NK-92 (cell line): ENCODE results near the gene WNT11.

Source experiments
- DNase-seq: peaks from one replicate; lab custom pipeline; 2025; ENCODE audit not compliant: unreplicated experiment; lab: John Stamatoyannopoulos, UW

WNT11 gene

DNA sequence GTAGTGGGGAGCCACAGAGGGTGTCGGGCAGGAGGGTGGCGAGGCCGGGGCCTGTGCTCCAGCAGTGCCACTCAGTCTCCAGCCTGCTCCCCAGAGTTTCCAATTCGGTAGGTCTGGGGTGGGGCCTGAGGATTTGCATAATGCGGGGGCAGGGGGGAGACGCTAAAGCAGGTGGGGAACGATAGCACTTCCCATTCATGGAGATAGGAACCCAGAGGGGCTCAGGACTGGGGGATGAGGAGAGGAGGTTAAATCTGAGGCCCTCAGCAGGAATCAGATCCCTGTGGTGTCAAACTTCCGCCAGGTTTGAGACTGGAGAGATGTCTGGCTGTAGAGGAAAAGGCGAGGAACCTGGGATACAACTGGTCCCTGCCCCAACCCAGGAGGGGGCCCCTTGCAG lies 29.8 kb downstream of the WNT11 start:
- DNase-seq, result no peak

DNA sequence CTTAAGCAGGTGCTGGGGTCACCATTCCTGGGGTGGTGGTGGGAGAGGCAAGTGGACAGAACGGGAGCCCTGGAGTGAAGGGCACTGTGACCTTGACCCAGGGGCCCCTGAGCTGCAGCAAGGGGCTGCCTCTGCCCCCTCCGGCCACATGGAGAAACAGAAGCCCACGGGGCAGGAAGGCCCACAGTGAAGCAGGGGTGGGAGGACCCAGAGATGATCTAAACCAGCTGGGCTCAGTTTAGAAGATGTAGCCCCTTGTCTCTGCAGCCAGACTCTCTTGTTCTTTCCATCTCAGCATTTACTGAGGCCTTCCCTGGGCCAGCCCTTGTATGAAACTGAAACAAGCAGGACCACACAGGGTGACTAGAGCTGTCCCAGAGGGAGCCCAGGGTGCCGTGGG lies 30.5 kb downstream of the WNT11 start:
- DNase-seq, result no peak

DNA sequence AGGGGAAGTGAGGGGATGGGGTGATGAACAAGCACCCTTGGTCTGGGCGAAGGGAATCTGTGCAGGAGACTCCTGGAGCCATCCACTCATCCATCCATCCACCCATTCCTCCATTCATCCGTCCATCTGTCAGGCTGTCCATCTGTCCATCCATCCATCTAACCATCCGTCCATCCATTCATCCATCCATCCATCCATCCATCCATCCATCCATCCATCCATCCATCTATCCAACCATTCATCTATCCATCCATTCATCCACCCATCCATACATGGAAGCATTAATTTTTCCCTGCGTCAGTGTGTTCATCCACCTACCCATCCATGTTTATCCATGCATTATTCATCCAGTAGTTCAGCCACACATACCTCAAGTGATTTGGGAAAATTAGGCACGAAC lies 32.0 kb downstream of the WNT11 start:
- no peak for DNase-seq

DNA sequence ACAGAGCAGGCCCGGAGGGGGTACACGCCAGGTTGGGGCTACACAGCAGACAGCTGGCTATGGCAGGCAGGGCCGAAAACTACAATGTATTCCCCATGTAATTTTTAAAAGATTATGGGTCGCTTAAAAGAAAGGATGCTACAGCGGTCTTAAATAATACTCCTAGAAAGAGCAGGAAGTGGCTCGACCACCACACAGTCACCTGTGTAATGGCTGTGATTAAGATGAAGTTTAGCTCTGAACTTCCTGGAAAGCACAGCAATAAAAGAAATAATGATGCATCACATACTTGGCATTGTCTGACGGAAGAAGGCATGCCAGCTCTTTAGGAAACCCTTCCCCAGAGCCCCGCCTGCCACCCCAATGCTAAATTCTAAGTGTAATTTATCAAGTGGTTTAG lies 32.6 kb downstream of the WNT11 start:
- no peak for DNase-seq

DNA sequence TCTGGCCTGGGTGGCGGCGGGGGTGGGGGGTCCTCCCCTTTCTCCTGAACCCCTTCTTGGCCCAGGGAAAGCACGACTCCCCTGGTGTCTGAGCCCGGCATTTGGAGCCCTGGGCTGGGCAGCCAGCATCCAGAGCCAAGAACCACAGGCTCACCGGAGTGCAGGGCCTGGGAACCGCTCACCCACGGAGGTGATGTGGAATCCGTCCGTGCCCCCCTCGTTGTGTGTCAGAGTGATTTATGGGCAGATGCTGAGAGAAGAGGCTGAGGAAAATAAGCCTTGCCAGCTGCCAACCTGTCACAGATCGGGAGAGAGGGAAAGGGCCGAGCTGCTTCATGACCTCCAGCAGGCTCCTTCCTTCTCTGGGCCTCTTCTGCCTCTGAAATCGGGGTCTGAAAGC lies 33.7 kb downstream of the WNT11 start:
- no peak for DNase-seq

DNA sequence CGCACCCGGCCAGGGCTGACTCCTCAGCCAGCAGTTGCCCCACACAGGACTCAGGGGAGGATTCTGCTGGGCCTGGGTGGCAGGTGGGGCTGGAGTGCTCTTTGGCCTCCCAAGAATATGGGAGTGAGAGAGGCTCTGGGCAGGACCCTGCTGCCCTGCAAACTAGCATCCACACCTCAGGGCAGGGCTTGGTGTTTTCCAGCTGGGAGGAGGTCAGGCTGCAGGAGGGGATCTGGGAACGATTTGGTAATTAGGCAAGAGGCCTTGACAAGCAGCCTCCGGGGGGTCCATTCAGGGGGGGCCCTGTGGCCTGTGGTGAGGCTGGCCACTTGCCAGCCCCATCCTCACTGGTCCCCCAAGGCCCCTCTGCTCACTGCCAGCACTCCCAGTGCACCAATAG lies 35.8 kb downstream of the WNT11 start:
- DNase-seq, result no peak

DNA sequence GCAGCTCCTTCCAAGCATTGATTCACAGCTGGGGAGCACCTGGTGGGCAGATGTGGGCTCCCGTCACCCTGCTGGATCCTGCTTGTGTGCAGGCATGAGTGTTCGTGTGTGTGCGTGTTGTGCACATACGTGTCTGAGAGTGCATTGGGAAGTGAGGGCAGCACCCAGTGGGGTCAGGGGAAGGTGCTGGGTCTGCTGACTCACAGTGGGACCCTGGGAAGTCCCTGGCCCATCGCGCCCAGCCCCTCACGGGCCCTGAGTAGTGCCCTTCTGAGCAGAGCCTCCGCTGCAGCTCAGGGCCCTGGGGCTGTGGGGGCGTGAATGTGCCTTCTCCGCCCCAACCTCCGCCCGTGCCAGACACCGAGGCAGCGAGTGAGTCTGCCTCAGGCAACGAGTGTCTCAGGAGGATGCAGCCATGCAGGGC lies 36.8 kb downstream of the WNT11 start:
- DNase-seq, result no peak

DNA sequence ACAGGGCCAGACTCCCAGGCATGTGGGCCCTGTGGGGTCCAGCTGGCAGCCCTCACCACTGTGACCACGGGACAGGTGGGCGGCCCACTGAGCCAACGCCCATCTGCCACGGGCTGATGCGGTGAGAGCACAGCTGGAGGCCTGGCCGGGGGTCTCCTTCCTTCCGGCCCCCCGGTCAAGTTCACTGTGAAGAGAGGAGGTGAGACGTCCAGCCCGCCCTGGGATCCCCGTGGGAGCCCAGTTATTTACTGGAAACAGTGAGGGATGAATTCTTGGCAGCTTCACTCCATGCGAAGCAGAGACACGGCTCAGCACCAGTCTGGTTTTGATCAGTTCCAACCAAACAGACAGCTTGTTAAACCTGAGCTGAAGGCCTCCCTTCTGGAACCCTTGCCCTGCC lies 38.7 kb downstream of the WNT11 start:
- no peak for DNase-seq

DNA sequence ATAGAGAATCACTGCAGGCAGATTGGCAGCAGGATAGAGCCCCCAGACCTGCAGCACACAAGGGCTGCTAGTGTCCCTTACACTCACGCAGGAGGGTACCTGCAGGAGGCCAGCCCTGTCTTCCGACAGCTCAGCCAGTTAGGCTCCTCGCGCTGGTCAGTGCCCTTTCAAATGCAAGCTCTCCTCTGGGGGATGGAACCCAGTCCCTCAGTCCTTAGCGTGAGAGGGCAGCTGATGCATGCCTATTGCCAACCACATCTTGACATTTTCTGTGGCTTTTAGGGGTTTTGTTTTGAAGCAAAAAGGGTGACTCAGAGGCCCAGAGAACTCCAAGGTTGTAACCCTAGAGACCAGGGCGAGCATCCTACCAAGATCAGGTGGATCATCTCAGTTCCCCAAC lies 40.0 kb downstream of the WNT11 start:
- no peak for DNase-seq

DNA sequence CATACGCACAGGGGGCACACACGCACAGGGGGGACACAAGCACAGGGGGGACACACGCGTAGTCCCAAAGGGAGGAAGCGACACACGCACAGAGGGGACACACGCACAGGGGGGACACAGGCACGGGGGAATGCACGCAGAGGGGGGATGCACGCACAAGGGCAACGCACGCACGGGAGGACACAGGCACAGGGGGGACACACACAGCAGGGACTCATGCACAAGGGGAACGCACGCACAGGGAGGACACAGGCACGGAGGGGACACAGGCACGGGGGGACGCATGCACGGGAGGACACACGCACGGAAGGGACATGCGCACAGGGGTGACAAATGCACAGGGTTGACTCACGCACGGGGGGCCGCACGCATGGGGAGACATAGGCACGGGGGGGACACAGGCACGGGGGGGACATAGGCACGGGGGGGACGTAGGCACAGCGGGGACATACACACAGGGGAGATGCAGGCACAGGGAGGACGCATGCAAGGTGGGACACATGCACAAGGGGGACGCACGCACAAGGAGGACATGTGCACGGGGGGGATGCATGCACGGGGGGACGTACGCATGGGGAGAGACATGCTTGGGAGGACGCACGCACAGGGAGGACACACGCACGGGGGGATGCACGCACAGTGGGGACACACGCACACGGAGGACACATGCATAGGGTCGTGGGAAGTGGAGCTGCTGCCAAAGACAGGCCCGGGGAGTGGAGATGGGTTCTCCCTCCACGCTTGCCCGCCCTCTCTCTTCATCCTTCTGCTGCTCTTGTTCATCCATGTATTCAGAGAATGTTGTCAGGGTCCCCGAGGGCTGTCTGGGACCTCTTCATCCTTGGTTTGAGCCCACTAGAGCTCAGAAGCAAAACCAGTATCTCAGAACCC lies 41.2 kb downstream of the WNT11 start:
- DNase-seq, result no peak

DNA sequence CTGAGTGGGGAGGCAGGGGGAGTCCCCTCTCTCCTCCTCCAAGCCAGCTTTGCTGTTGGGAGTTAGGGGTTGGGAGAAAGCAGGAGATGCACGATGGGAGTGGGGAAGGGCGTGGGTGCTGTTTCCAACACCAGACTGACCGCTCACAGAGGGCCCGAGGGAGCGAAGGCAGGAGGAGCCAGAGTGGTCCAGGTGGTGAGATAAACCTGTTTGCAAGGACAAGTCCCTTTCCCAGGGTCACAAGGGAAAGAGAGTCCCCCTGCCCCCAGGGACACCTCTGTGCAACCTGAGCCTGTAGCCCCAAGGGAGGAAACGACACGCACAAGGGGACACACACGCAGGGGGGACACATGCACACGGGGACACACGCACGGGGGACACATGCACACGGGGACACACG lies 42.2 kb downstream of the WNT11 start:
- no peak for DNase-seq

DNA sequence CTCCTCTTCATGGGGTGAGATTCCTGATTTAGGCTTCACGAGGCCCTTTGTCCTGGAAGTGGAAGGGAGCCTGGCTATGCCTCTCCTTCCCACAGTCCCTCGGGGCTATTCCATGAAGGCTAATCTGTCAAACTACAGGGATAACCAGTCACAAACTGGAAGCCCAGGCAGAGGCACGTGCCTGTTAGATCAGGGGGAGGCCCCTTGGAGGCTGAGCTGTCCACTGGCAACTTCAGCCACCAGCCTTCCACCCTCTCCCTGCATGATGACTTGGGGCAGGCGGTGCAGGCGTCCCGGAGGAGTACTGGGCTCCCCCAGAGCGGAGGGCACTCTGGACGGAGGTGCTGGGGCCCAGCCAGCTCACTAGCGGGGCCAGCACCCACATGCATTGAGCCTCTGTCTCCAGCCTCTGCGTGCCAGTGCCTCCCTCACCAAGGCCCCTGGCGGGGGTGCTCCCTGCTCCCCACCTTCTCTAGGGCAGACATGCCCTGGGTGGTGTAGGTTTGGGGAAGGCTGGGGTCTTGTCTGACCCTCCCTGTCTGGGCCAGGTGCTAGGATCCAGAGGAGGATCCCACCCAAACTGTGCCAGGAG lies 42.9 kb downstream of the WNT11 start:
- no peak for DNase-seq

DNA sequence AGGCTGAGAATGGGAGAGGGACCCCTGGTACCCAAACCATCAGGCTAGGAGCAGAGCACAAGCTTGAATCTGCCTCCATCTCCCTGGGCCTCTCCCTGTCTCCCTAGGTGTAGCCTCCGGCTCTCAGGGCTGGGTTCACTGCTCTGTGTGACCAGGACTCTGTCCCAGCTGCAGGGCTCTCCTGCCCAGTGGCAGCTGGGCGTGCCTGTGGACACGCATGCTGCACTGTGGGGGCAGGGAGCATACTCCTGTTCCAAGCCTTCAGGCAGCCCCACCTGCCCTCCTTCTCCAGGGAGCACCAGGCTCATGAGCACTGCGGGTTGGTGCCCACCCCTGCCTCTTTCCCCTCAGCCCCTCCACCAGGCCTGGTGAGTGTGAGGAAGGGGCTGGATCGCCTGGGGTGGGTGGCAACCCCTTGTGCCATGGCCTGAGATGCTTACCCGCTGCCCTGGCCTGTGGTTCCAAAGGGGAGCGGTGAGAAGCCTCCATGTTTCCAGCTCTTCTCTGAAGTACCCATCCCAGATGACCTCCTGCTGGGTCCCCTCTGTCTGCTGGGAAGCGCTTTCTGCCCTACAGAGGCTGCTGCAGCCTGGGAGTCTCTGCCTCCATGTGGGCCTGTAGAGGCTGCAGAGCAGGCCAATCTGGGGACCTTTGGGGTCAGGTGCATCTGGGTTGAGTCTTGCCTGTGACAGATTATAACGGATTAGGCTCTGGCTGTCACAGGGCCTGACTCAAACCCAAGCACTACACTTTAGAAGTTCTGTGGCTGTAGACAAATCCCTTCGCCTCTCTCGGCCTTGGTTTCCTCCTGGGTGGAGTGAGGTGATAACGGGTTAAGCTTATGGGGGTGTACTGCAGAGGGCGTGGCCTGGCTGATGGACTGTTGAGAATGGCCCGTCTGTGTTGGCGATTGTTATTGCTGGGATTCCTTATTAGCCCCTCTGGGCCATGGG lies 43.7 kb downstream of the WNT11 start:
- no peak for DNase-seq

DNA sequence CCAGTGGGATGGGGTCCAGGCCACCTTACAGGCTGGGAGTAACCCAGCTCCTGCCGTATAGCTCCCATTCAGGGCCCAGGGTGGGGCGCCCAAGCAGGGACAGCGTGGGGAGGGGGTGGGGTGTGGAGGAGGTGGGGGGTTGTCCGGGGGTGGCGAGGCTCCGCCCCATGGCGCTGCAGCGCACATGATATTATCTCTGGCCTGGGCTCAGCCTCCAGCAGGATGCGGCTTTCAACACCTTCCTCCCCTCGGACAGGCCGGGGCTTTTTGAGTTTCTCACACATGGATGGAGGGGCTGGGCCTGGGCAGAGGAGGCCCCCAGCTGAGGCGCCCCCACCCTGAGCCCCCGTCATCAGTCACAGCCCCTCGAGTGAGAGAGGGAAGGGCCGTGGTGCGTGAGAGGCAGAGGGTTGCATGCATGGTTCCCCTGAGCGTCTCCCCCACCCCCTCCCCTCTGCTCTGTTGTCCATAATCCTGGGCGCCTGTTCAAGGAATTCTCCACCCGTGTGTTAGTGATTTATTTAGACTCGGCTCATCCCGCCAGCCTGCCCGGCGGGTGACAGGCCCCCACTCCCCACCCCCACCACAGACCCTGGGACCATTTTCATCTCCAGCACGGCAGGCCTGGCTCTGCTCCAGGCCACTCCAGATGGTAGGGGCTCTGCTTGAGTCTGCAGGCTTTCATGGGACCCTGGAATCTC lies 44.9 kb downstream of the WNT11 start:
- no peak for DNase-seq

DNA sequence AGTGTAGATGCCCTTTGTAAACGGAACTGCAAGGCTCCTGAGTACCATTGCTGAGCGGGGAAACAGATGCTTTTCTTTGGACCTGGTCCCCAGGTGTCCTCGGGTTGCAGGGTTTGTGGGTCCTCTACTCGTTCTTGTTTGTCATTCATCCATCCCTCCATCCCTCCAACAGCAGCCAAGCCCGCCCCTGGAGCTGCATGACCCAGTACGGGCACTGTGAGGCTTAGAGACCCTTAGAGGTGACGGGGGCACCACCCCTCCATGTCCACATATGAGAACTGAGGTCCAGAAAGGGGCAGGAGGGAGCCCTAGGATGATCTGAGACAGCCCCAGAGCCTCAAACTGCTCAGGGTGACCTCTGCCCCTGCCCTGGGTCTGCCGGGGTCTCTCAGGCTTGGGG lies 45.4 kb downstream of the WNT11 start:
- no peak for DNase-seq

DNA sequence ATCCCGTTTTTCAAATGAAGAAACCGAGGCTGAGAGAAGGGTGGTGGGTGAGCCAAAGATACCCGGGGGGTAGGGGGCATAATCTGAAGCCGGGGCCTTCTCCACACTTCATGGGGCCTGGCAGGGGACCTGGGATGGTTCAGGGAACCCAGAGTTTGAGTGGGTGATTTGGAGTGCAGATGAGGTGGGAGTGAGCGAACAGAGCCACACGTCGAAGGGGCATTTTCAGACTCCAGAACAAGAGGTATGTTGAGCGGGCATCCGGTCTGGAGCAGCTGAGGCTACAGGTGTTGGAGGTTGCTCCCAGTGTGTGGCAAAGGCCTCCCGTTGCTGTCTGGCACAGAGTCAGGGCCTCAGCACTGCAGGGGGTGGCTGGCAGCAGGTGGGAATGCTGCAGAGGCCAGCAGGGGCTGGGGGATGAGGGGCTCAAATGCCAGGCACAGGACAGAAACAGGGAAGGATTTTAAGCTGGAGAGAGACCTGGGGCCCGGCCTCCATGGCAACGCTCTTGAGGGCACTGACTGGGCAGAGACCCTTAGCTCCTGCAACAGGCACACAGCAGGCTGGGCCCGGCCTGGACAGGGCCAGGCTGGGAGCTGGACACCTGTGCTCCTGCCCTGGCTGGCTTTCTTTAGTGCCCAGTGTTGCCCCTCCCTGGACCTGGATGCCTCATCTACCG lies 46.2 kb downstream of the WNT11 start:
- DNase-seq, result no peak

DNA sequence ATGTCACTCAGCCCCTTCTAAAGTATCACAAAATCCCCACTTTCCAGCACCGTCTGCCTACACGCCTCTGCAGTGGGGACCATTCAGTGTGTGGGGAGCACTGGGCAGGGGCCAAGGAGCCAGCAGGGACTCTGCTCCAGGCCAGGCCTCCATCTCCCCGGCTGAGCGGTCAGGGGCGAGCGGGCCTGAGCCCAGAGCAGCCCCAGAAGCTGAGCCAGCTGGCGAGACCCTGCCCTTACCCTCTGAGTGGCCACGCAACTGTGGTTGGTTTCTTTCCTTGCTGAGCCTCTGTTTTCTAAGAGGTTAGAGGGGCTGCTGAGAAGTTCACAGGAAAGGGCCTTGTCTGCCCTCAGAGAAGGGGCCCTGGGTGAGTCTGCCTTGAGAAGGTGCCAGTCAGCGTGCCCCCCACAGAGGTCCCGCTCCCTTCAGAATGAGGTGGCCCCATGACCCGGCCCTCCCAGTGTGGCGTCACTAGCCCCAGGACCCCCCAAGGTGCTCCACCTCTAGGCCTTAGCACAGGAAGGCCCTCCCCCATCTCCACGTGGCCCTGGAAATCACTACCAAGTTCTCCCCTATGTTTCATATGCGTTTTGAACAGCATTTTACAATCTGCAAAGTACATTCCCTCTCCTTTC lies 46.9 kb downstream of the WNT11 start:
- no peak for DNase-seq

DNA sequence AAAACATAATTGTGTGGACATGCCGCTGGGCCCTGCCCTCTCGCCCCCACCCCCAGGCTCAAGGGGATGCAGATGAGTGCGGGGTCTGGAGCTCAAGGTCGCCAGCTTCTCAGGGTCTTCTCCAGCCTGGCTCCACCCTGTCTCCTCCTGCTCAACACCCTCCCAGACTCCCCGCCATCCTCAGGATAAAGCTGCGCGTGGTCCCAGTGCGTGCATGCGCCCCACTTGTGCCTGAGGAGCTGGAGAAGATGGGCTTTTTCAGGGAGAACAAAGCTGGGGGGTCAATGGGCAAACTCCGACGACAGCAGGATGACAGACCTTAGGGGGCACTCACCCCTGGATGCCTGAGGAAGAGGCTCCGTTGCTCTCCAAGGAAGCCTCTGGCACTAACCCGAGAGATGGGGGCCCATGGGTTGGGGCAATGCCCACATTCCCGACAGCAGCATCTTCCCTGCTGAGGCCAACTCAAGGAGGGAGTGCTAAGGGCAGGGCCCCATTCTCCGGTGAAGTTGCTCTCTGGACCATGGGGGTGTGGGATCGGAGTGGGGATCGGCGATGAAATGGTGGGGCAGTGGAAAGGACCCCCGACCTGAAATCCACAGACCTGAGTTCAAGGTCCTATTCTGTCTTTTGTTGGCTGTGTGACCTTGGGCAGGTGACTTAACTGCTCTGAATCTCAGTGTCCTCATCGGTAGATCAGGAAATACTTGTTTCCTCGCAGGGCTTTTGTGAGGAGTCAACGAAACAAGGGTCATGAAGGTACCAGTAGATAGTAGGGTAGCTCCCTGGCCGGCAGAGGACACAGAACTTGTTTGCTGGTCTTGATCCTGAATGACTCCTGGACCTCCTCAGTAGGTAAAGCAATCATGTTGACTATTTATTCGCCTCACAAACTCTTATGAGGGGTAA lies 47.7 kb downstream of the WNT11 start:
- DNase-seq, result no peak

DNA sequence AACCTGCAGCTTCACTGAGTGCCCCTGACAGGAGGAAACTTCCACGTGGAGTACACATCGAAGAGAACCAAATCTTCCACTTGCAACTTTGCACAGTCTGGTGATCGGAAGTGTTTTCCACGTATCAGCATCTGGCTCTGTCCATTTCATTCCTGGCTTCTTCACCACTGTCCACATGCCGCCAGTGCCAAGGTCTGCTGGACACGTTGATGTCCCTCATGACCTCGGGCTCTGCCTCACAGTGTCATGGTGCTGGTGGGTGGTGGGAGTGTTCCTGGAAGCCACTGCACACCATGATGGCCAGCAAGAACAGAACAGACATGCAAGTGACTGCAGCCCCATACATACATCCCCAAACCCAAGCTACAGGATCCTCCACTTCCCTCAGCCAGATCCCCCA lies 48.4 kb downstream of the WNT11 start:
- no peak for DNase-seq
